MCF 10A (cell line): ENCODE data around the gene AANAT. TPM values are rescaled to one million over a fixed set of nuclear protein-coding genes. Genes with fewer than 3 reads are reported as not detected.

Experiments
- BruUV-seq: library from RNA; stranded (reverse); fragments of 400-500 nt; replicated peaks from 2 replicates; lab custom pipeline; 2021; lab: Mats Ljungman, UMichigan
- CTCF ChIA-PET: fragments of 300-600 bp; sonication (Branson Sonifier 250); formaldehyde crosslinking; extraction: SDS; loops from one replicate; lab custom pipeline; 2021; ENCODE audit warnings: antibody characterized with exemption, inconsistent platforms; lab: Yijun Ruan, JAX
- POLR2A ChIA-PET: fragments of 300-600, 350-650 bp; sonication (Branson Sonifier 250); formaldehyde crosslinking; extraction: SDS; loops from one replicate; lab custom pipeline; 2020; ENCODE audit warnings: antibody characterized with exemption, inconsistent platforms; lab: Yijun Ruan, JAX
- DNase-seq: peaks from one replicate; pipeline ENCODE4 v3.0.0-alpha.2; 2018; ENCODE audit not compliant: unreplicated experiment
- H3K27ac Mint-ChIP-seq: one replicate; pipeline ENCODE4 v1.8.0; 2022; ENCODE audit warnings: mild to moderate bottlenecking, low read depth, mixed read lengths; ENCODE audit not compliant: unreplicated experiment
- H3K27me3 Mint-ChIP-seq: one replicate; pipeline ENCODE4 v1.8.0; 2022; ENCODE audit warnings: mixed read lengths; ENCODE audit not compliant: insufficient read depth, unreplicated experiment
- H3K36me3 Mint-ChIP-seq: one replicate; pipeline ENCODE4 v1.8.0; 2022; ENCODE audit warnings: mild to moderate bottlenecking, moderate library complexity, mixed read lengths; ENCODE audit not compliant: insufficient read depth, unreplicated experiment
- H3K4me1 Mint-ChIP-seq: one replicate; pipeline ENCODE4 v1.8.0; 2022; ENCODE audit warnings: mixed read lengths; ENCODE audit not compliant: insufficient read depth, unreplicated experiment
- H3K4me3 Mint-ChIP-seq: one replicate; pipeline ENCODE4 v1.8.0; 2022; ENCODE audit warnings: mild to moderate bottlenecking, moderate library complexity, mixed read lengths; ENCODE audit not compliant: unreplicated experiment
- H3K9me3 Mint-ChIP-seq: one replicate; pipeline ENCODE4 v1.8.0; 2022; ENCODE audit warnings: mixed read lengths; ENCODE audit not compliant: unreplicated experiment
- intact Hi-C: fragments of 100-400 bp; cut with micrococcal nuclease; formaldehyde crosslinking; loops from 2 replicates; pipeline ENCODE4 v1.14.1; 2022
- total RNA-seq: library from RNA; stranded (reverse); gene quantifications from 2 replicates; pipeline ENCODE4 v1.2.3, GENCODE V29; 2022
- TF ChIP-seq, protein P1 (sequence below): fragments of 200-600 bp; IDR thresholded peaks from one replicate; pipeline ENCODE4 v1.8.0; 2022; ENCODE audit warnings: antibody characterized with exemption, mild to moderate bottlenecking; ENCODE audit not compliant: unreplicated experiment

AANAT gene
- total RNA-seq, 1 experiment from 2014 or later: not detected

DNA sequence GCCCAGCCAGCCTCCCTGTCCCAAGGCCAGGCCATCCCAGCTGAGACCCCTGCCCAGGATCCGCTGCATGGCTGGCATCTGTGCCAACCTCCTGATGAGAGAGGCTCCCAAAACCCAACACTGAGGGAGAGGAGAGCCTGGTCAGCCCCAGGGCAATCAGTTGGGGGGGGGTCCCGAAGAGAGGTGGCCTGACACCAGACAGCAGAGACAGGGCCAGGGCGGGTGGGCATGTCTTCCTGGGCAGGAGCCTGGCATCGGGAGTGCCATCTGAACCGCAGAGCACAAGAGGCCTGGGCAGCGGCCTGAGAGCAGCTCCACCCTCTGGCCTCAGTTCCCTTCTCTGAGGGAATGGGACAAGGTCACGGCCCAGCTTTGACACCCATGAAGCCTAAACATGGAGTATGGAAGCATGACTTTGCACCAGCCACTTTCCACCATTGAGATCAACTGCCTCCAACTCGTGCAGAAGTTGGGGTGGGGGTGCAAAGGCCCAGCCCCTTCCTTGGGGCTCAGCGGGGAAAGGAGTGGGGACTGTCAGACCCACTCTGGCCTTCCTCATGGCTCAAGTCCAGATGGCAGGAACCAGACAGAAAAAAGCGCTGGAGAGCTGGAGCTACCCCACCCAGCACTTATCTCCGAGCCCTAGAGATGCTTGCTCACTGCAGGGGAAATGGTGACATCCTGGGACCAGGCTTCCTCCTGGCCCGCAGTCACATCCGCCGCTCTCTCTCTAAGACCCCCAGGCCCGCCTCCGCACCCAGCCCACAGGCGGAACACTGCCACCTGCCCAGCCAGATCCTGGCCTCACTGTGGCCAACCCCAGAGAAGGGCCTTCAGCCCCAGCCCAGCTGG is 24.1 kb downstream of the AANAT start:
- H3K27ac Mint-ChIP-seq: no peak overlapping the region
- no peaks in the 10 kb centered on the region for H3K27me3 Mint-ChIP-seq
- H3K4me1 Mint-ChIP-seq: peaks cover 12% of the 10 kb centered on the region
- intact Hi-C loops: no loop called here
- POLR2A ChIA-PET: interaction anchor here (7.8 kb wide), 1 partner anchor 9 kb away, joined by 53 read pairs; the partner anchor contains the start of gene RHBDF2
- TF ChIP-seq, protein P1, sequence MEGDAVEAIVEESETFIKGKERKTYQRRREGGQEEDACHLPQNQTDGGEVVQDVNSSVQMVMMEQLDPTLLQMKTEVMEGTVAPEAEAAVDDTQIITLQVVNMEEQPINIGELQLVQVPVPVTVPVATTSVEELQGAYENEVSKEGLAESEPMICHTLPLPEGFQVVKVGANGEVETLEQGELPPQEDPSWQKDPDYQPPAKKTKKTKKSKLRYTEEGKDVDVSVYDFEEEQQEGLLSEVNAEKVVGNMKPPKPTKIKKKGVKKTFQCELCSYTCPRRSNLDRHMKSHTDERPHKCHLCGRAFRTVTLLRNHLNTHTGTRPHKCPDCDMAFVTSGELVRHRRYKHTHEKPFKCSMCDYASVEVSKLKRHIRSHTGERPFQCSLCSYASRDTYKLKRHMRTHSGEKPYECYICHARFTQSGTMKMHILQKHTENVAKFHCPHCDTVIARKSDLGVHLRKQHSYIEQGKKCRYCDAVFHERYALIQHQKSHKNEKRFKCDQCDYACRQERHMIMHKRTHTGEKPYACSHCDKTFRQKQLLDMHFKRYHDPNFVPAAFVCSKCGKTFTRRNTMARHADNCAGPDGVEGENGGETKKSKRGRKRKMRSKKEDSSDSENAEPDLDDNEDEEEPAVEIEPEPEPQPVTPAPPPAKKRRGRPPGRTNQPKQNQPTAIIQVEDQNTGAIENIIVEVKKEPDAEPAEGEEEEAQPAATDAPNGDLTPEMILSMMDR: no peak
- DNase-seq: no peak
- no peaks in the 10 kb centered on the region for H3K9me3 Mint-ChIP-seq
- peaks cover 4% of the 10 kb centered on the region for H3K36me3 Mint-ChIP-seq
- no TSS peak for BruUV-seq
- CTCF ChIA-PET: interaction anchor here (0.6 to 3.2 kb wide), 7 partner anchors 11 to 94 kb away, joined by 3 to 10 read pairs (median 3); partner anchors contain the start of gene AANAT
- H3K4me3 Mint-ChIP-seq: no peak overlapping the region

DNA sequence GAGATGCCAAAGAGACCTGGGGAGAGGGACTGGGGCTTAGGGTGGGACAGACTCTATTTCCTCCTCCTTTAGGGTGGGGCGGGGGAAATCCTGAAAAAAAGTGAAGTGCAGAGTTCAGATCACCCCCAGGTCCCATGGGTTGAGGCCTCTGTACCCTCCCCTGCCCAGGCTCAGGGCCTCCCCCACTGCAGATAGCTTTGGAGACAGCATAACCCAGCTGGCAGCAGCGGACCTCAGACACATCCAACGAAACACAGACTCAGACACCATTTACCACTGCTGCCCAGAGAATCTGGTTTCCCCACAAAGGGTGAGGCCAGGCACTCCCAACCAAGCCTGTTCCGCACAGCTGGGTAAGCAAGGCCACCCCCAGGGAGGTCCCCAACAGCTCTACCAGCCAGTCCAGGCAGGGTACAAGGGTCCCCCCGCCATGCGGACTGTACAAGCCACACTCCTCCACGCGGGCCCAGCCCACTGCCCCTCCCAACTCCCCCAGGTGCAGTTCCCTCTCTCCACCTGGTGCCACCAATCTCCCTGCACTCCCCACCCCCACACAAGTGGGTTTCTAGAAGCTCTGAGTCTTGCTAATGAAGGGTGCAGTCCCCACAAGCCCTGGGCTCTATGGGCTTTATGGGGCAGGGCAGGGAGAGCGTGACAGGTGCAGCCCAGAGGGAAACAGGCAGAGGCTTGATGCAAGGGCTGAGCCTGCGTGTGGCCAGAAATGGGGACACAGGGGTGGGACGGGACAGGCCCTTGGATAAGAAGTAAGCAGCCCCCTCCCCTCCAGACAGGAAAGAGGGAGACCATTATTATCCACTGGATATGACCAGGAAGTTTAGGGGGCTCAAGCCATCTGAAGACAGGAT is 25.0 kb downstream of the AANAT start:
- Mint-ChIP-seq H3K9me3 (no peaks in the 10 kb centered on the region), H3K27me3 (no peaks in the 10 kb centered on the region), H3K4me3 (no peak overlapping the region), H3K36me3 (no peaks in the 10 kb centered on the region), H3K4me1 (peaks cover 13% of the 10 kb centered on the region), H3K27ac (no peak overlapping the region)
- no peak for DNase-seq
- CTCF ChIA-PET: interaction anchor here (0.5 to 3.2 kb wide), 6 partner anchors 15 to 371 kb away, joined by 3 to 10 read pairs (median 4); partner anchors contain the start of gene AANAT
- POLR2A ChIA-PET: interaction anchor here (0.5 to 1.1 kb wide), 4 partner anchors 64 to 387 kb away, joined by 3 to 5 read pairs (median 4); partner anchors contain the start of gene UBALD2
- no TSS peak for BruUV-seq
- TF ChIP-seq, protein P1: no peak
- intact Hi-C loops: no loop called here

DNA sequence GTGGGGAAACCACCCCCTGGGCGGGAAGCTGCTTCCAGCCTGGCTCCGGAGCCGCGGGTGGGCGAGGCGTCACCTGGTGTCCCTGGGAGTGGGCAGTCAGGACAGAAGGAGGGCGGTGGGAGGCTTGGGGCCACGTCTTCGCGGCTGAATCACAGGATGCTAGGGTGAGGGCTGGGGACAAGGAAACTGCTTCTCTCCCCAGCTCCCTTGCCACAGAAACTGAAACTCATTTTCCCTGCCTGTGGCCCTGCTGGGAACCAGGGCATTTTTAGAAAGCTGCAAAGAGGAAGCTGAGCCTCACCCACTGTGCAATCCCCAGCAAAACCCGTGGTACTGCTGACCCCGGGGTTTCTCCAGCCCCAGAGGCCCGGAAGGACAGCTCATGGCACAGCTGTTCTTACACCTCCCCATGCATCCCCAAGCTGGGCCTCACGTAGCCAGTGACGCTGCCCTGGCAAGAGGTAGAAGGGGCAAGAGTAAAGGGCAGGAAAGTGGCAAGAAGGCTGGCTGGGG is 25.6 kb downstream of the AANAT start:
- Mint-ChIP-seq H3K36me3 (peaks cover 2% of the 10 kb centered on the region), H3K27me3 (no peaks in the 10 kb centered on the region), H3K4me1 (peaks cover 20% of the 10 kb centered on the region), H3K9me3 (no peaks in the 10 kb centered on the region), H3K27ac (no peak overlapping the region), H3K4me3 (no peak overlapping the region)
- CTCF ChIA-PET: interaction anchor here (0.5 to 3.2 kb wide), 3 partner anchors 14 to 372 kb away, joined by 3 to 10 read pairs (median 5); partner anchors contain the start of gene AANAT
- DNase-seq: peak; percentile 68
- no TSS peak for BruUV-seq
- TF ChIP-seq, protein P1: no peak
- POLR2A ChIA-PET: interaction anchor here (0.6 to 1.1 kb wide), 5 partner anchors 38 to 228 kb away, joined by 3 to 5 read pairs (median 3); partner anchors contain the start of gene UBALD2
- intact Hi-C loops: no loop called here
